ENCODE data around the gene MTUS2. TPM values are rescaled to one million over a fixed set of nuclear protein-coding genes. Genes with fewer than 3 reads are reported as not detected.
A peak's percentile ranks its signal among the peaks of the same experiment; 100 is the strongest.

MTUS2 gene
- total and polyA plus RNA-seq, 2 experiments from 2014 or later, result 0.27 to 0.38 TPM

GRCh38 chr13:29402166-29402636, 582.1 kb downstream of the MTUS2 start:
- H3K27me3 ChIP-seq (ENCODE audit: insufficient read depth), result no peaks in the 10 kb centered on the region
- no peaks in the 10 kb centered on the region for H3F3A ChIP-seq (replicated peaks; ENCODE audit: low read depth)
- no peaks in the 10 kb centered on the region for H3K36me3 ChIP-seq (ENCODE audit: insufficient read depth)
- no peaks in the 10 kb centered on the region for H4K20me1 ChIP-seq (replicated peaks; ENCODE audit: insufficient read depth)
- no peak overlapping the region for H3K4me2 ChIP-seq
- Mint-ChIP-seq H3K4me3 (no peak overlapping the region), H3K27ac (peak overlapping the region; percentile 29; the same call in 1 of the 2 replicates), H3K9me3 (no peaks in the 10 kb centered on the region), H3K36me3 (ENCODE audit: low read depth) (no peaks in the 10 kb centered on the region), H3K27me3 (ENCODE audit: insufficient read depth, low read depth, poor library complexity) (peaks cover under 1% of the 10 kb centered on the region), H3K4me1 (peaks cover 18% of the 10 kb centered on the region)
- ATAC-seq, result no peak
- H2AFZ ChIP-seq, result peak overlapping the region; percentile 81; the same call in 1 of the 2 replicates
- no peaks in the 10 kb centered on the region for H3K79me2 ChIP-seq (replicated peaks; ENCODE audit: insufficient read depth)
- peaks cover 10% of the 10 kb centered on the region; the same call in 1 of the 2 replicates for H3K4me1 ChIP-seq (ENCODE audit: insufficient read depth)
- no peaks in the 10 kb centered on the region for H3K9me2 ChIP-seq (ENCODE audit: insufficient read depth)
- no peak for DNase-seq (ENCODE audit: low spot score)
- no peak overlapping the region for H3K4me3 ChIP-seq
- no peak overlapping the region for H3K27ac ChIP-seq (ENCODE audit: low read depth)
- TF ChIP-seq EZH2 (IDR thresholded peaks at IDR 0.05; ENCODE audit: low read depth, unreplicated experiment) (no peak), POLR2AphosphoS5 (IDR thresholded peaks at IDR 0.05; ENCODE audit: low read depth) (no peak), JUNB (IDR thresholded peaks at IDR 0.05; ENCODE audit: unreplicated experiment) (no peak), ETS1 (IDR thresholded peaks at IDR 0.05) (no peak), REST (IDR thresholded peaks at IDR 0.05; ENCODE audit: unreplicated experiment) (no peak), CTCF (conservative IDR thresholded peaks at IDR 0.05; ENCODE audit: low read depth in 2 of 2) (no peak), NANOG (IDR thresholded peaks at IDR 0.05; ENCODE audit: borderline replicate concordance) (no peak), ZNF462 (CRISPR knock-in tag; IDR thresholded peaks at IDR 0.05) (no peak), CREB1 (CRISPR knock-in tag; IDR thresholded peaks at IDR 0.05; ENCODE audit: low read depth) (no peak), EZH2phosphoT487 (IDR thresholded peaks at IDR 0.05; ENCODE audit: unreplicated experiment) (no peak), STAT1 (IDR thresholded peaks at IDR 0.05; ENCODE audit: unreplicated experiment) (no peak), ZNF331 (CRISPR knock-in tag; IDR thresholded peaks at IDR 0.05; ENCODE audit: low read depth) (no peak), ZNF114 (CRISPR knock-in tag; IDR thresholded peaks at IDR 0.05) (no peak)
